ENCODE measurements around the gene CRYBG1. TPM values are rescaled to one million over a fixed set of nuclear protein-coding genes. Genes with fewer than 3 reads are reported as not detected.

Gene CRYBG1
- total RNA-seq, 1 donor, result 11.9 TPM

DNA sequence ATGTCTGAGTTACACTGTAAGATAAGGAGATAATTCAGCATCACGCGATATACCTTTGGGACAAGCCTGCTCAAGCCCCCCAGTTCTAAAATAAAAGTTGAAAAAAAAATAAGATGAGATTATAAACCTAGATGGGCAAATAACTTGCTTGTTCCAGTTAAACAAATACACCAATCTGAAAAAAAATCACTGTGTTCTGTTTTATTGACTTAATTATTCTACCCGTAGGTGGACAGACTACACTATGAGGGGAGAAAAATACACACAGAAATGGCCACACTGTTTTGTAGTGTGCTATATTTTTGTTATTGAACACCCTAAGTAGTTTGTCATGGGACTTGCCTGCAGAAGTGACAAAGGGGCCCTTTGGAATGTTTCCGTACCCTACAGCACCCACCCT is 70.9 kb downstream of the CRYBG1 start:
- no peak for DNase-seq (ENCODE audit: insufficient read length, low spot score, missing footprints)
- H3K4me3 ChIP-seq (ENCODE audit: insufficient read depth, low read length), result no peak overlapping the region
- no peaks in the 10 kb centered on the region for H3K9me3 ChIP-seq (ENCODE audit: low read depth, low read length)
- H3K36me3 ChIP-seq (ENCODE audit: insufficient read depth, low read length), result no peaks in the 10 kb centered on the region
- H3K4me2 ChIP-seq (ENCODE audit: insufficient read depth, low read length), result no peak overlapping the region
- no peak overlapping the region for H3K27ac ChIP-seq (ENCODE audit: low read depth, low read length)
- no peaks in the 10 kb centered on the region for H4K20me1 ChIP-seq (ENCODE audit: insufficient read depth, low read length)
- H3K4me1 ChIP-seq (ENCODE audit: insufficient read depth, low read length), result no peaks in the 10 kb centered on the region
- no peak overlapping the region for H2AFZ ChIP-seq (ENCODE audit: low read length)
- TF ChIP-seq, protein P1, sequence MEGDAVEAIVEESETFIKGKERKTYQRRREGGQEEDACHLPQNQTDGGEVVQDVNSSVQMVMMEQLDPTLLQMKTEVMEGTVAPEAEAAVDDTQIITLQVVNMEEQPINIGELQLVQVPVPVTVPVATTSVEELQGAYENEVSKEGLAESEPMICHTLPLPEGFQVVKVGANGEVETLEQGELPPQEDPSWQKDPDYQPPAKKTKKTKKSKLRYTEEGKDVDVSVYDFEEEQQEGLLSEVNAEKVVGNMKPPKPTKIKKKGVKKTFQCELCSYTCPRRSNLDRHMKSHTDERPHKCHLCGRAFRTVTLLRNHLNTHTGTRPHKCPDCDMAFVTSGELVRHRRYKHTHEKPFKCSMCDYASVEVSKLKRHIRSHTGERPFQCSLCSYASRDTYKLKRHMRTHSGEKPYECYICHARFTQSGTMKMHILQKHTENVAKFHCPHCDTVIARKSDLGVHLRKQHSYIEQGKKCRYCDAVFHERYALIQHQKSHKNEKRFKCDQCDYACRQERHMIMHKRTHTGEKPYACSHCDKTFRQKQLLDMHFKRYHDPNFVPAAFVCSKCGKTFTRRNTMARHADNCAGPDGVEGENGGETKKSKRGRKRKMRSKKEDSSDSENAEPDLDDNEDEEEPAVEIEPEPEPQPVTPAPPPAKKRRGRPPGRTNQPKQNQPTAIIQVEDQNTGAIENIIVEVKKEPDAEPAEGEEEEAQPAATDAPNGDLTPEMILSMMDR (IDR thresholded peaks at IDR 0.05; ENCODE audit: extremely low read depth, low read depth, low read length), result no peak
- no peaks in the 10 kb centered on the region for H3K79me2 ChIP-seq (ENCODE audit: insufficient read depth, low read length)
- H3K27me3 ChIP-seq (ENCODE audit: insufficient read depth, low read length), result peaks cover 23% of the 10 kb centered on the region

DNA sequence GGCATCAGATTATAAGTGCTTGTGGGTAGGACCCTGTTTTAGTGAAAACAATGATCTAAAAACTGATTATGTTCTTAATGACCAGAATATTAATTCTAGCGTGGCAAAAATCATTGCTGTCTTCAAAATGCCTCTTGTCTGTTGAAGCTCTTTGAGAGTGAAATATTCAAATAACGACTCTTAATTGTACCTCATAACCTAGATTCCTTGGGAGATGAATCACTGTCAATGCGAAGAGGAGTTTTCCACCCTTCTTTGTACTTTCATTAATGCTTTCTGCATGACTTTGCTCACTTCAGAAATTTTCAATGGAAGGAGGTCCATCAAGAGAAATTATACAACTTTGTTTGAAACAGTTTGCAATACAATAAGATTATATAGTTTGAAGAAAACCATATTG is 71.5 kb downstream of the CRYBG1 start:
- Histone ChIP-seq H3K27me3 (ENCODE audit: insufficient read depth, low read length) (peaks cover 17% of the 10 kb centered on the region), H3K9me3 (ENCODE audit: low read depth, low read length) (no peaks in the 10 kb centered on the region), H3K4me1 (ENCODE audit: insufficient read depth, low read length) (no peaks in the 10 kb centered on the region), H3K36me3 (ENCODE audit: insufficient read depth, low read length) (no peaks in the 10 kb centered on the region), H4K20me1 (ENCODE audit: insufficient read depth, low read length) (no peaks in the 10 kb centered on the region), H2AFZ (ENCODE audit: low read length) (no peak overlapping the region), H3K4me3 (ENCODE audit: insufficient read depth, low read length) (no peak overlapping the region), H3K27ac (ENCODE audit: low read depth, low read length) (no peak overlapping the region), H3K4me2 (ENCODE audit: insufficient read depth, low read length) (no peak overlapping the region), H3K79me2 (ENCODE audit: insufficient read depth, low read length) (no peaks in the 10 kb centered on the region)
- DNase-seq (ENCODE audit: insufficient read length, low spot score, missing footprints), result peak; percentile 44
- TF ChIP-seq, protein P1 (IDR thresholded peaks at IDR 0.05; ENCODE audit: extremely low read depth, low read depth, low read length), result no peak

DNA sequence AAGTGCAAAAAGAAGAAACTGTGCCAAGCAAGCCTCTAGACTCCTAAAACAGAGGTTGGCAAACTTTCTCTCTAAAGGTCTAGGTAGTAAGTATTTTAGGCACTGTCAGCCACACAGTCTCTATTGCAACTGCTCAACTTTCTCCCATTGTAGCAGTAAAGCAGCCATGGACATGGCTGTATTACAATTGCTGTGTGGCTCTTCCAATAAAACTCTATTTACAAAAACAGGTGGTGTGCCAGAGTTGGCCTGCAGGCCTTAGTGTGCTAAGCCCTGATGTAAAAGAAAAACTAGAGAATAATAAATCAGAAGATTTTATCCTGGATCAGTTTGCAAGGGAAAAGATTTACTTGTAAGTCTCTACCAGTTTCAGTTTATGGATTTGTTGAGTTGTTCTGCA is 74.0 kb downstream of the CRYBG1 start:
- TF ChIP-seq, protein P1 (IDR thresholded peaks at IDR 0.05; ENCODE audit: extremely low read depth, low read depth, low read length), result no peak

DNA sequence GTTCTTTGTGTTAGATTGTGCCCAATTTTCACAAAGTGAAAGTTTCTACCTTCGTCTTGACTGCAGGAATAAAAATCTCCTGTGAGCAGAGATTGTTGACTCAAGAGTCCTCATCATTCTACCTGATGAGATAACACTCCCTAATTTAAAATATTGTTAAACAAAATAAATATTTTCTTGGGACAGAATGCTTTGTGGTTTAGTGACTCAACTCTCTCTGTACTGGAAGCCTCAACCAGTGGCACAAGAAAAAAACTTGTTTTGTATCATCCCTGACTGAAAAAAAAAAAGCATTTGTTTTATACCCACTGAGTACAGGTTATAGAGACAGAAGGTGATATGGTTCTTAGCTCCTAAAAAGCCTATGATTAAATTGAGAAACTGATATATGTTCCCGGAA is 78.9 kb downstream of the CRYBG1 start:
- Histone ChIP-seq H3K4me3 (ENCODE audit: insufficient read depth, low read length) (no peak overlapping the region), H3K79me2 (ENCODE audit: insufficient read depth, low read length) (no peaks in the 10 kb centered on the region), H2AFZ (ENCODE audit: low read length) (no peak overlapping the region), H3K27me3 (ENCODE audit: insufficient read depth, low read length) (peaks cover 57% of the 10 kb centered on the region), H4K20me1 (ENCODE audit: insufficient read depth, low read length) (no peaks in the 10 kb centered on the region), H3K9me3 (ENCODE audit: low read depth, low read length) (no peaks in the 10 kb centered on the region), H3K27ac (ENCODE audit: low read depth, low read length) (no peak overlapping the region), H3K36me3 (ENCODE audit: insufficient read depth, low read length) (no peaks in the 10 kb centered on the region), H3K4me1 (ENCODE audit: insufficient read depth, low read length) (no peaks in the 10 kb centered on the region), H3K4me2 (ENCODE audit: insufficient read depth, low read length) (peak overlapping the region; percentile 23)
- no peak for DNase-seq (ENCODE audit: insufficient read length, low spot score, missing footprints)
- TF ChIP-seq, protein P1 (IDR thresholded peaks at IDR 0.05; ENCODE audit: extremely low read depth, low read depth, low read length), result no peak

More for the DNA sequence above, 74.0 kb downstream of the CRYBG1 start:
- Histone ChIP-seq H3K4me1 (ENCODE audit: insufficient read depth, low read length) (no peaks in the 10 kb centered on the region), H4K20me1 (ENCODE audit: insufficient read depth, low read length) (no peaks in the 10 kb centered on the region), H3K4me2 (ENCODE audit: insufficient read depth, low read length) (no peak overlapping the region), H3K79me2 (ENCODE audit: insufficient read depth, low read length) (no peaks in the 10 kb centered on the region), H3K27ac (ENCODE audit: low read depth, low read length) (no peak overlapping the region), H3K4me3 (ENCODE audit: insufficient read depth, low read length) (no peak overlapping the region), H3K9me3 (ENCODE audit: low read depth, low read length) (no peaks in the 10 kb centered on the region), H3K27me3 (ENCODE audit: insufficient read depth, low read length) (peaks cover 20% of the 10 kb centered on the region), H2AFZ (ENCODE audit: low read length) (no peak overlapping the region), H3K36me3 (ENCODE audit: insufficient read depth, low read length) (no peaks in the 10 kb centered on the region)
- no peak for DNase-seq (ENCODE audit: insufficient read length, low spot score, missing footprints)
